GM12873 (cell line): ENCODE data around the gene SCARF1.

Source experiments
- TF ChIP-seq, protein P1 (sequence below): IDR thresholded peaks from 2 replicates; pipeline ENCODE4 v1.5.1; 2012; ENCODE audit warnings: low read depth, mild to moderate bottlenecking, moderate library complexity, low read length, control low read depth; ENCODE audit not compliant: insufficient read depth; ENCODE audit errors: missing control alignments

Gene SCARF1

DNA sequence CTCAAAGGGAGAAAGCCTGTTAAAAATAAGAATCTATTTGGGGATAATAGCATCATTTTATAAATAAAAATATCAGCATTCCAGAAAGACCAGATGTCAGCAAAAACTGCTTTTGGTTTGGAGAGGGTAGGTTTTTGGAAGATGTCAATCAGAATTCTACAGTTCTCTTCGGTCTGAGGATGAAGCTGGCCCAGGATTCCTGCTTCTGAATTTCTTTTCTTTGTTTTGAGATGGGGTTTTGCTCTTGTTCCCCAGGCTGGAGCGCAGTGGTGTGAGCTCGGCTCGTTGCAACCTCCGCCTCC, 52.0 kb downstream of the SCARF1 start:
- TF ChIP-seq, protein P1, sequence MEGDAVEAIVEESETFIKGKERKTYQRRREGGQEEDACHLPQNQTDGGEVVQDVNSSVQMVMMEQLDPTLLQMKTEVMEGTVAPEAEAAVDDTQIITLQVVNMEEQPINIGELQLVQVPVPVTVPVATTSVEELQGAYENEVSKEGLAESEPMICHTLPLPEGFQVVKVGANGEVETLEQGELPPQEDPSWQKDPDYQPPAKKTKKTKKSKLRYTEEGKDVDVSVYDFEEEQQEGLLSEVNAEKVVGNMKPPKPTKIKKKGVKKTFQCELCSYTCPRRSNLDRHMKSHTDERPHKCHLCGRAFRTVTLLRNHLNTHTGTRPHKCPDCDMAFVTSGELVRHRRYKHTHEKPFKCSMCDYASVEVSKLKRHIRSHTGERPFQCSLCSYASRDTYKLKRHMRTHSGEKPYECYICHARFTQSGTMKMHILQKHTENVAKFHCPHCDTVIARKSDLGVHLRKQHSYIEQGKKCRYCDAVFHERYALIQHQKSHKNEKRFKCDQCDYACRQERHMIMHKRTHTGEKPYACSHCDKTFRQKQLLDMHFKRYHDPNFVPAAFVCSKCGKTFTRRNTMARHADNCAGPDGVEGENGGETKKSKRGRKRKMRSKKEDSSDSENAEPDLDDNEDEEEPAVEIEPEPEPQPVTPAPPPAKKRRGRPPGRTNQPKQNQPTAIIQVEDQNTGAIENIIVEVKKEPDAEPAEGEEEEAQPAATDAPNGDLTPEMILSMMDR = no peak

DNA sequence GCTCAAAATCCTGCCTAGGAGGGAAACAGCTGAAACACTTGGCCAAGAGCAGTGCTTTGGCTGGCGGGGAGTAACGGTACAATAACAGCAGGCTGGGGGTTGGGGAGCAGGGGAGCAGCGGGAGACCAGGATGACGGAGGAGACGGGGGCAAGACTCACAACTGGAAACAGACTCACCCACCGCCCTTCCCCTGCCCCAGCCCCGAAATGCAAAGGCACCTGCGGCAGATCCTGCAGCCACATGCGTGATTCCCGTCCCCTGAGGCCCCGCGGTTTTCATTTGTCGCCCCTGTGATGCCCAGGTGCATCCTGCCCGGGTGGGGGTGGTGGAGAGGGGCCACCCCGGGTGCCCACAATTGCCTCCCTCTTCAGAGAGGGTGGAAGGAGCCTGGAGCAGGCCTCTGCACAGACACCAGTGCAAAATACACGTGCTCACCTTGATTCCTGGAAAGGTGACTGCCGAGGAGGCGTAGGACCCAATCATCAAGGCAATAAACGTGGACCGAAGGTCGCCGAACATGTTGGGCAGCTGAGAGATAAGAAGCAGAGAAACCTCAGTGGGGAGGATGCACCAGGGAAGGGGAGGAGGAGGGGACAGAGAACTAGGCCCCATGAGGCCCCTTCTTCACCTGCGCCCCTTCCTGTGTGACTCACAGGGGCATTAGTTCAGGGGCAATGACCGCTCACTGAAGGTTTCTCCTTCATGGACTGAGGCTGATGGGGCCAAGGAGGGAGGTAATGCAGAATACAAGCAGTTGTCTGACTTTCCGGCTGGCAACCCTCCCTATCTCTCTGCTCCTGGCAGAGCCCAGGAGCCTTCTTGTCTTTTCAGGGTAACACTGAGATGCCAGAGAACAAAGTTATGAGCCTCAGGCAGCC, 52.5 kb downstream of the SCARF1 start:
- TF ChIP-seq, protein P1 = no peak

- TF ChIP-seq, protein P1 = no peak
Observed at GRCh38 chr17:1591474-1592090, 54.0 kb downstream of the SCARF1 start.

- TF ChIP-seq, protein P1 = no peak
Observed at GRCh38 chr17:1590747-1591473, 54.6 kb downstream of the SCARF1 start.

DNA sequence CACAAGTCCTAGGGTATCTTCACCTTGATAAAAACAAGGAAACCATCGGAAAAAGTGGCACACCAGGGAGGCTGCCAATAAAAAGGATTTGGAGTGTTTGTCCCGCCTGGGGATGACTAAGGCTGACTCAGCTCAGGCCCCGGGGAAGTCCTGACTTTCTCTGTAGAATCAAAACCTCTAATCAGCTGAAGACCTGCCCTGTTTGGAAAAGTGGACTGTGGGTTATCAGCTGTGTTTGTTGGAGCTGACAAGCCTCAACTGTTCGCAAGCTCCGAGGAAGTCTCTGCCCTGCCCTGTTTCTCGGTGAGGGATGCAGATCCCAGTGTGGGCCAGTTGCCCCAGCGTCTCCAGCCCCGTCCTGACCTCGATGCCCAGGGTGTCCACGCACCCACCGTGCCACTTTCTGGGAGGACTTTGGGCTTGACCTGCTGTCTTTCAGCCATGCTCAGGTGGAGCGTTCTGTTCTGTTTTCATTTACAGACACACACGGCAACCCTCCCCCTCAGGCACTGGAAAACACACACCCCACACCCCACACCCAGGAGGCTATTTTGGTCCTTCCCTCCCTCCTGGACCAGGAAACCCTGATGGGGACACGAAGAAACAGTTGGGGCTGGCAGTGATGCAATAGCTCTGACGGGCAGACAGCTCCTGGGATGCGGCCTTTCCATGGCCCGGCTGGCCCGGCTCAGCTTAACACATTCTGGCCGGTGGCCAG, 55.3 kb downstream of the SCARF1 start:
- TF ChIP-seq, protein P1 = no peak

- TF ChIP-seq, protein P1 = no peak
Observed at GRCh38 chr17:1588821-1589585, 56.5 kb downstream of the SCARF1 start.
